ENCODE measurements around the gene TMEM63B.
"Not testable (repeated sequence)": the region's sequence is repeated elsewhere in the genome, so short reads cannot be mapped to it uniquely, and the experiment has no call there.

The TMEM63B gene

GRCh38 chr6:44193307-44193910, 66.1 kb downstream of the TMEM63B start:
- DNase-seq (ENCODE audit: low spot score), result no peak

GRCh38 chr6:44194326-44194725, 67.0 kb downstream of the TMEM63B start:
- no peak for DNase-seq (ENCODE audit: low spot score)

GRCh38 chr6:44196351-44196750, 69.0 kb downstream of the TMEM63B start:
- DNase-seq (ENCODE audit: low spot score), result not testable (repeated sequence)

- no peak for DNase-seq (ENCODE audit: low spot score)
Measured at GRCh38 chr6:44198684-44199083, 71.3 kb downstream of the TMEM63B start.

GRCh38 chr6:44199883-44200282, 72.5 kb downstream of the TMEM63B start:
- no peak for DNase-seq (ENCODE audit: low spot score)

GRCh38 chr6:44201200-44201599, 73.8 kb downstream of the TMEM63B start:
- no peak for DNase-seq (ENCODE audit: low spot score)

GRCh38 chr6:44201638-44202303, 74.4 kb downstream of the TMEM63B start:
- no peak for DNase-seq (ENCODE audit: low spot score)

- no peak for DNase-seq (ENCODE audit: low spot score)
Measured at GRCh38 chr6:44202332-44202971, 75.1 kb downstream of the TMEM63B start.

GRCh38 chr6:44202972-44203750, 75.8 kb downstream of the TMEM63B start:
- no peak for DNase-seq (ENCODE audit: low spot score)

- DNase-seq (ENCODE audit: low spot score), result no peak
Measured at GRCh38 chr6:44203955-44204354, 76.6 kb downstream of the TMEM63B start.

Measured in Ammon's horn (tissue), 1 donor.